GM21528 (cell line): ENCODE data around the gene SMCO2.

Experiments
- ATAC-seq: cut with Tn5 transposase; IDR thresholded peaks from one replicate; pipeline ENCODE4 v1.9.1; 2021; ENCODE audit warnings: mild to moderate bottlenecking, moderate library complexity; ENCODE audit not compliant: unreplicated experiment, low FRiP score

Gene SMCO2

DNA sequence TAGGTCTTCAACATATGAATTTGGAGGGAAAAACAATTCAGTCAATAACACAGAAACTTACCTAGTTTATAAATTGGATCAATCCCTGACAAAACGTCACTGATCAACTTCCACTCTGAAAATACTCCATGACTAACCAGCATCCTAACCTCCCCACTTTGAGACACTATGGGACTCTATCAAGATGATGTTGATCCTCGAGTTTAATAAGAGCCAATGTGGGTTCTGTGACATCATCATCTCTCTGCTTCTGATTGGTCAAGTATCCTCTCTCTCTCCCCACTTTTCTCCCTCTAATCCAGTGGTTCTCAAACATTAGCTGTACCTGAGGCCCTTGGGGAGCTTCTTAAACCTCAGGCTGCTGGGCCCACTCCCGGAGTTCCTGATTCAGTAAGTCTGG is at the start of gene SMCO2:
SMCO2 (plus strand) TSS at position 301 of the 400 bp plus-strand sequence. CDS start 23,896 bp downstream, outside the sequence.
- no peak for ATAC-seq

DNA sequence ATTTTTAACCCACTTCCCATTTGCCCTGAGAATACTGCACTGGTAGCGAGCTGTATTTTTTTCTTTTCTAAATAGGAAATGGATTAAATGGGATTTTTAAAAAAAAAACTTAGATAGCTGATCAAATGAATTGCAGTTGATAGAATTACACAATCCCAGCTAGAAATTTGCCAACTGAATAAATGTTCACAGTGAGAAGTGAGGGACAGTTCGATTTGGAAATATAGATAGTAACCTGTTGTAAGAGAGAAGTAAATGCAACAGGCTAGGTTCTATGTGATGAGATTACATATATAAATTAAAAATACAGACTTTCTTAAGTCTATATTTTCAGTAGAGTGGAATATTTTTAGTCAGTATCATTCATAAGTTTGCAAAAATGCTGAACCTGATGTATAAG is 48.1 kb upstream of the SMCO2 start:
- ATAC-seq, result no peak

DNA sequence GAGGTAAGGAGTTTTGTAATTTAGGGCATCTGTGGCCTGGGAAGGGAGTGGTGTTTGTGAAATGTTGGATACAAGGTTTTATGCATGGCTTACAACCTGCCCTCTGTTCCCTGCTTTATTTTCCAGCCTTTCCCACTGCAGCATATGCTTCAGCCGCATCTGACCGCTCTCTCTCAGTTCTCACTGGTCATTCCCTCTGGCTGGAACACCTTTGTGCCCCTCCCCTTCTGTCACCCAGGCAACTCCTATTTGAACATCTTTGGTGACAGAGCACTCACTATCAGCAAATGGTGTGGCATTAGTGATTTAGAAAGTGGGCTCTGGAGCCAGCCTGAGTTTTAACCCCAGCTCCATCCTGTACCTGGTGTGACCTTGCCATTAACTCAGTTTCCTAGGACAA is 47.5 kb upstream of the SMCO2 start:
- ATAC-seq, result no peak

DNA sequence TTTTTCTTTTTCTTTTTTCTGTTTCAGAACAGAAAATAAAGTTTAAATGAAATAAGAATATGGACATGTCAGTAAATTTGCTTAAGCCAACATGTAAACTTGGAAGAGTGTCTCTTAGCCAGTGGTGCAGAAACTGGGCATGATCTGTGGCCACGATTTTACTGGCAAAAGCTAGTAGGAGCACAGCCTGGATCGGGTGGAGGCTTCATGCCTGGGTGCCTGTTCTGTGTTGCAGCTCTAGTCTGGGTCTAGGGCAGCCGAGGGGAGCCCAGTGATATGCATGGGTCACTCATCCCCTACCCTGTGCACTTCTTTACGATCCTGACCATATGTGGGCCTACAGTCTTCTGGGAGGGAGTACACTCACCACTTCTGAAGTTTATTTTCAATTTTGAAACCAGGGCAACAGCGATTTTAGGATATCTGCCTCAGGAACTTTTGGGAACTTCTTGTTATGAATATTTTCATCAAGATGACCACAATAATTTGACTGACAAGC is 45.6 kb upstream of the SMCO2 start:
- no peak for ATAC-seq

DNA sequence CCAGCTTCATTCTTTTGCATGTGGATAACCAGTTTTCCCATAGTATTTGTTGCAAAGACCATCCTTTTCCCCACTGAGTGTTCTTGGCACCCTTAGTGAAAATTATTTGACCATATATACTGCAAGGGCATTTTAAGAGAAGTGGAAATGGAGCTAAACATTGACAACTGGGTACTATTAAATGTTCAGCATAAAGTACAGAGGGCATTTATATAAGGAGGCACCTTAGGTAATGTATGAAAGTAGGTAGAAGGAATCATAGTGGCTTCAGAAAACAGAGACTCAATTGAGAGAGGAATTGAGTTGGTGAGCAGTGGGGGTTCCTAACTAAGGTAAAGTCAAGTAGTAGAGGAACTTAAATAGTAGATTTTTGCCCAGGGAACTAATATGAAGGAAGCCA is 34.5 kb upstream of the SMCO2 start:
- no peak for ATAC-seq

DNA sequence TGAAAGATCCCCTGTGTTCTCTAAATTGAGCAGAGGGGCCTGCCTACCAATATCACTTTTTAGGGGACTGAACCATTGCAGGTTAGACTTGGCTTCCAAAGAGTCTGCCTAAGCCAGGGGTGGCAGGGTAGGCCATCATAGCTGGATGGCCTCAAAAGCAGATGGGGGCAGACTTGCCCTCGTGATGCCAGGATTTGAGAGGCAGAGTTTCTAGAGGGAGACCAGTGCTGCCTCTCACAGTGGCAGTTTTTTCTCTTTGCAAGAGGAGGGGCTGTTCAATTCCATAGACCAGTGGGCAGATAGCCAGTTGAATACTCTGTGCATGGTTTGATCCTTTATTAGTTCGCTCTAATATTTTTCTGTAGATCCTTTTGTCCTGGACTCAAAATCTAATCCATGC is 23.8 kb upstream of the SMCO2 start:
- ATAC-seq, result no peak

DNA sequence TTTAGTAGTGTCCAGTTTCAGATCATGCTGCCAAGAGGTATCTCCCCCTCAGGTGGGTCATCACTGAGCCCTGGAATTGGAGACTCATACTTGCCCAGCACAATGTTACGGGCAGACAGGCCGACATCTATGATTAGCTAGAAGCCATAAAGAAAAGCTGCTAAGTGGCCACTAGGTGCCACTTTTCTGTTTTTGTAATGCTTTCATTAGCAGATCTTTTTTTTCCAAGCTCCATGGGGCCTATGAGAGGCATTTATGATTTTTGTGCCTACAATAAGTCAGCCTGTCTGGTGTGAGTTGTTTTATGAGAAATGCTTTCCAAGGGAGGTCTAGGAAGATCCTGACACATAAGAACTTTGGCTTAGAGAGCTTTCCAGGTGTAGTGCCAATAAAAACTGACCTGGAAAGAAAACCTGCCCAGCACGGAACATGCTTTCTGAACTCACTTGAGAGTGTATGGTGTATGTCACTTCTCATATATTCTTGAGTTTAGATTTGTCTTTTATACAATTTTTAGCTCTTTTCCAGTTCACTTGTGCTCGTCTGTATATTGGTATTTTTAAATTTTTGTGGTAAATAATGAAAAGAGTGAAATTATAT is 21.8 kb upstream of the SMCO2 start:
- ATAC-seq, result no peak

DNA sequence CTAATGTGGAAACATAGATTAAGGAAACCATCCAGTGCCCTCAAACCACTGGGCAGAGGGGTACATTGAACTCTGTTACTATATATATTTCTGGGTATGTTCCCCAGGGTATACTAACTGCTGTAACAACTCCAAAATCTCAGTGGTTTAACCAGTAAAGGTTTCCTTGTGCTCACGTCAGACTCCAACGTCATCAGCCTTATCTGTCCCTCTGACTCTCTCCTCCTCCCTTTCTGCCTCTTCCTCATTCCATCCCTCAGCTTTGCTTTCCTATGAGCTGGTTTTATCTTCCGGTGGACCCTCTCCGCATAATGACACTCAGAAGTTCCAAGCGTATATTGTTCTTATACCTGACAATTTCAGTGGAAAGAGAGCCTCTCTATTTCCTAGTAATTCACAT is 21.2 kb upstream of the SMCO2 start:
- ATAC-seq, result no peak

DNA sequence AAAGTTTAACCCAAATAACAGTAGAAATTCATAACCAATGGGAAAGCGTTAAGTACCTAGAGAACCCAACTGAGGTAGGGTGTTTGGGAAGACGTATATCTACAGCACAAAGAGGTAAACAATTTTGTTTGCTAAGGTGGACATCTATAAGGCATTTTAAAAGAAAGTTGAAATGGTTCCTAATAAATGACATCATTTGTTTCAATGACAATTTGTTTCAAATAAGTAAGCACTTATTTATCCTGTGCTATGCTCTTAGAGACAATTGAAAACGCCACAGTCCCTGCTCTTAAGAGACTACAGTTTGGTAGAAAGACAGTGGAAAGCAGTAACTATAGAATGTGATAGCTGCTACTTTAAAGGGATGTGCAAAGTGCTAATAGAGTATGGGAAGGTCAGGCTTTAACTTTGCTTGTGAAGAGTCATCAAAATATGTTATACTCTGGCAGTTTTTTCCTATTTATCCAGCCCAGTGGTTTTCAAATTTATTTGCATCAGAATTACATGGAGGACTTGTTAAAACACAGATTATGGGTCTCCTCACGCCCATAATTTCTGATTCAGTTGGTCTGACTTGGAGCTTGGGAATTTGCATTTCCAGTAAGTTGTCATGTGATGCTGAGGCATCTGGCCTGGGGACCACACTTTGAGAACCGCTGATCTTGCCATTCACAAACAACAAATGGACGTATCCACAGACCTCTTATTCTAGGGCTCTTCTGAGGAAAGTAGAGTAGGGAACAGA is 19.6 kb upstream of the SMCO2 start:
- no peak for ATAC-seq

DNA sequence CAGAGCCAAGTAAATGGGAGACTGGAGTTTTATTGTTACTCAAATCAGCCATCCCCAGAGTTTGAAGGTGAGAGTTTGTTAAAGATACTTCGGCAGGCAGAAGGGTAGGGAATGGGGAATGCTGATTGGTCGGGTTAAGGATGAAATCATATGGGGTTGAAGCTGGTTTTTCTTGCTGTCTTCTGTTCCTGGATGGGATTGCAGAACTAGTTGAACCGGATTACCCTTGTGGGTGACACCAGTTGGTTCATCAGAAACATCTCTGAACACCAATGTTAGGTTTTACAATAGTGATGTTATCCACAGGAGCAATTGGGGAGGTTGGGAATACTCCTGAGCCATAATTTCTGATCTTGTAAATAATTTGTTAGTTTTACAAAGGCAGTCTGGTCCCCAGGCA is 18.7 kb upstream of the SMCO2 start:
- no peak for ATAC-seq

DNA sequence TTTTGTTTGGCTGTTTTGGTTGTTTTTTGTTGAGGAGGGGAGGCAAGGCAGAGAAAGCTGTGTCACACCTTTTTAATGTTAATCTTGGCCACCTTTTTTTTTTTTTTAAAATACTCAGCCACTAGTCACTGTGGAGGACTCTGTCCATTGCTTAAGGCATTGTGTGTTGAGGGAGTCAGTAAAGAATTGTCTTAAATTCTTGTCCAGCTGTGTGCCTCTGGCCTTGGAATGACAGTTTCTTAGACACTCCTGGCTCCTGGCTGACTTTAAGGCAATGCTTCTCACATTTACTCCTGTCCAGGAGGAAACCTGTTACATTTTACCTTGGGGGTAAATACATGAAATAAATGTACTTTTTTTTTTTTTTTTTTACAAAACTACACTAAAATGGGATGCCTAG is 18.1 kb upstream of the SMCO2 start:
- ATAC-seq, result no peak

DNA sequence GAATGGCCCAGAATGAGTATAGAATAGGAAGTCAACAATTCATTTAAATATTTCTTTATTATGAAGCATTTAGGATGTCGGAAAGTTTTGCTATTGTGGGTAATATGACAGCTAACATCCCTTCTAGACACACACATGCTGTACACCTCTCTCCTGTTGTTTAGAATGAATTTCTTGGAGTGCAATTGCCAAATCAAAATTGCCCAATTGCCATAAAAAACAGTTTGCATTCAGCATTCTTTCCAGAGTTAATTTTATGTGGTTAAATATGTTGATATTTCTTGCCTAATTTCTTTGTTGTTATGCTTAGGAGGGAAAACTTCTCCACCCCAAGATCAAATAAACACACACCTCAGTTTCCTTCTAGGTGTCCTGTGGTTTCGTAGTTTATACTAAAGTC is 16.9 kb upstream of the SMCO2 start:
- no peak for ATAC-seq

DNA sequence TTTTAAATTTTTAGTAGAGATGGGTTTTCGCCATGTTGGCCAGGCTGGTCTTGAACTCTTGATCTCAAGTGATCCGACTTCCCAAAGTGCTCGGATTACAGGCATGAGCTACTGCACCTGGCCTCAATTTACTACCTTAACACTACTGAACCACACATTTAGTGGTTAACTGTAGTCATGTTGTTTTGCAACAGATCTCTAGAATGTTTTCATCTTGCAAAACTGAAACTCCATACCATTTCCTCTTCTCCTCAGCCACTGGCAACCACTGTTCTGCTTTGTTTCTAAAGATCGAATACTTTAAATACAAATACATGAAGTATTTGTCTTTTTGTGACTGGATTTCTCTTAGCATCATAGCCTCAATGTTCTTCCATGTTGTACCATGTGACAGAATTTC is 15.4 kb upstream of the SMCO2 start:
- no peak for ATAC-seq

DNA sequence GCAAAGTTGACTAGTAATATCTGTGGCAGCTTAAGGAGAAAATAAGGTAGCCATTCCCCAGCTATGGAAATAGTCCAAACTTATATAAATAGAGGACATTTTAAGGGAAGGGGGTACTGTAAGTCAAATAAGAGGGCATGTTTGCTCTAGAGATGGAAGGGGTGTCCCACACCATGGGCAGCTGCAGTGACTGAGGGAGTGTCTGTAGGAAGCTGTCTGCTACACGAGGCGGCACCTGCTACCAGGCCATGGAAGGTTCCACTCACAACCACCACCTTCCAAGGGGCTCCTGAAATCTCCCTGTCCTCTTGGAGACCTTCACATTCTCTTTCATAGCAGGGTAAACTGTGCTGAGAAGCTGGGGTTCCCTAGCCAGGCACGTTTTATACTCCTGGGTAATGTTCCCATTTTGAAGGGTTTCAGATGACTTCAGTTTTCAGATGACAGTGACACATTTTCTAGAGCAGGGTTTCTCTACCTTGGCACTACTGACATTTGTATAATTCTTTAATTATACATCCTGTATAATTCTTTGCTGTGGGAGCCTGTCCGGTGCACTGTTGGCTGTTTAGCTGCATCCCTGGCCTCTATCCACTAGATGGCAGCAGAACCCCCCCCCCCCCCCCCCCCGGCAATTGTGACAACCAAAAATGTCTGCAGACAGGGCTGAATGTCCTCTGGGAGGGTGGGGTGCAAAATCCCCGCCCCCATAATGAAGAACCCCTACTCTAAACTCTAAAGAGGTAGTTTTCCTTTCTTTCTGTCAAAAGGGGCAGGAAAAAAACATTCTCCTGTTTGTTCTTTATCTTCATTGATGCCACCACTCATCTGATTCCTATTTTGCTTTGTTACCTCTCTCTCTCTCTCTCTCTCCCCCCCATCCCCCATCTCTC is 11.6 kb upstream of the SMCO2 start:
- ATAC-seq, result no peak

DNA sequence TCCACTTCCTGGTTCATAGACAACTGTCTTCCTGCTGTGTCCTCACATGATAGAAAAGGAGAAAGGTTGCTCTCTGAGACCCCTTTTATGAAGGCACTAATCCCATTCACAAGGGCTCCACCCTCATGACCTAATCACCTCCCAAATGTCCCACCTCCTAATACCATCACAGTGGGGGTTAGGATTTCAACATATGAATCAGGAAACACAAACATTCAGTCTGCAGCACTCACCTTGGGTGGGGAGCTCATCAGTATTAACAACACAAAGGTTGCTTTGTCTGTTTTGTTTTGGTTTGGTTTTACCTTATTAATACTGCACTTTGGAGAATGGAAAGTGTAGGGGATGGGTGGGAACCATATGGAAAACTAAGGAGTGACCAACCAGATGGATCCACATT is 10.5 kb upstream of the SMCO2 start:
- ATAC-seq, result no peak

DNA sequence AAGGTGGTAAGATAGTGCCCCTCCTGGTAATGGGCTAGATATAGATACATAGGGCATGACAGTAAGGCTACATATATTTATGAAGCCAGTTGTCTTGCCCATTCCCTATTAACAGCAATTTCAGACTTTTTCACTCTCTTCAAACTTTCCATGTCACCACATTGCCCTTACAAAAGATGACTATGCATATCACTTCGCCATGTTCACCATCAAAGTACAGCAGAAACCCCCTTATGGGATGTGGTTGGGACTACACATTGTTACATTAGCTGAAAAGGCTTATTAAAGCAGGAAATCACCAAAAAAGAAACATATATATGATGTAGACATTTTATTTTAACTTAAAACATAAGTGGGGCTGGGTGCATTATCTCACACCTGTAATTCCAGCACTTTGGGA is 9.8 kb upstream of the SMCO2 start:
- ATAC-seq, result no peak

DNA sequence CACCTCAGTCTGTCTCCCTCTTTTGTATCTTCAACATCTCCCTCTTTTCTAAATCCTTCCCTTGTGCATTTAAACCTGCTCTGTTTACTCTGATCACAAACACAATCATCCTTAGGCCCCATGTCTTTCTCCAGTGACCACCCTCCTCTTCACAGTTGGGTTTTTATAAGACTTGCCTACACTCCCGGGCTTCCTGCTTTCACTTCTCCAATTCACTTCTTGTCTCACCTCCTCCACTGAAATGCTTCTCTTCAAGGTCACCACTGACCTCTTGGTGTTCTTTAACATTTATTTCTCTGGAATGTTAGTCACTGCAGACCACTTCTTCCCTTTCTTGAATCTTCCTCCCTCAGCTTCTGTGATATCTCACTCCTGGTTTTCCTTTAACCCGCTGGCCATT is 8.7 kb upstream of the SMCO2 start:
- ATAC-seq, result no peak

DNA sequence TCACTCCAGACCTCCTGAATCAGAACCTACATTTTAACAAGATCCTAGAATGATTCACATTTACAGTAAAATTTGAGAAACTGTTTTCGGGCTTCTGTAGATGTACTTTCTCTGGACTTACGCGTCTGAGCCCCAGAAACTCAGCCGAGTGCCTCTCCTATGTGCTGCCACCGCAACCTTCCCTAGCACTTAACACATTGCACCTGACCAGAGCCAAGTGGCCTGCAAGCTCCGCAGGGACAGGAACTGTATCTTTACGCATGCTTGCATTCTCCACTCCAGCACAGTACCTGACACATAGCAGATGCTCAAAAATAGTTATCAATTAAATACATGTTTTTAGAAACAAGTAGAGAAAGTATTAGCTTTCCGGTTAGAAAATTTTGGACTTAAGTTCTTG is 1.2 kb downstream of the SMCO2 start:
- ATAC-seq, result no peak

DNA sequence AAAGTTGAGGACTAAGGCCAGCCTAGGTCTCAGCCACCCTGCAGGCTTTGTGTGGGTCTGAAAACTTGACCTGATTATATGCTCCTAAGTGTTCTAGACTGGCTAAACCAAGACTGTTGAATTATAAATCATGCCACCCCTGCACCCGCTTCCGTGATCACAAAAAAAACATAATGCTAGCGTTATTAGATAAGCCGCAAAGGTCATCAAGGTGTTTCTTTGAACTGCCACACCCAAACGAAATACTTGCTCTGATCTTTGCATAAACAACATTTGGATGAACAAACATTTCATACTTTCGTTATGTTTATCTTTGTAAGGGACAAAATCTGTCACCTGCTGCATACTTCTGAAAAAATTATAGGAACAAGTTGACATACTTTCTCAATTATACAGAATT is 2.5 kb downstream of the SMCO2 start:
- no peak for ATAC-seq

DNA sequence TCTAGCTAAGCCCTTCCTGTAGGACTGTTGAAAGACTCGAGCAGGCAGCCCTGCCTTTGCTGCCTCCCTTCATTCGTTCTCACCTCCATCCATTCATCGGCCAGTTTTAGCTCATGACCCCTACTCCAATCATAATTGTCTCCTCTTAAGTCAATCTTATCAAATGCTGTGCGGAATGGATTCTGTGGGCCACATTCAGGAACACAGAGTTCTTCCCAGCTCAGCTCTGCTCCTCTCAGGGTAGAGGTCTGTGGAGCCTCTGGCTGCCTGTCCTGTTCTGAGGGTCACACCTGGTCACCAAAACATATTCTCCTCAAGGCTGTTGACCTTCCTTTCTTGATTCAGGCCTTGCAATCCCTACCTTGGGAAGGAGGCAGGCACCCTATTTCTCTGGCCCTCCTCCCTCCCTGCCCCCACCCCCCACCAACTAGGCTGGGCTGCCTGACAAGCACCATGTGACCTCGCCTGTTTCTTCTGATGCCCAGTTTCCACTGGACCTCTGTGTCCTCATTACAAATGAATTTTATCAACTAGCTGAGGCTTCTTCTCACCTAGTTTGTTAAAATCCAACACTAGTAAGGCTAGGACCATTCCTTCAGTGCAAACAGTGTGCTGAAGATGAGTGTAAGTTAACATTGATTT is 3.5 kb downstream of the SMCO2 start:
- ATAC-seq, result no peak
